ENCODE data around the gene ZNF618. TPM values are rescaled to one million over a fixed set of nuclear protein-coding genes. Genes with fewer than 3 reads are reported as not detected.

The ZNF618 gene
- total and polyA plus RNA-seq, 9 donors = 8.2 to 28.9 (median 18.3) TPM

GRCh38 chr9:114051706-114052105 is 175.6 kb downstream of the ZNF618 start:
- Histone ChIP-seq H3K36me3 (no peaks in the 10 kb centered on the region), H3K9me3 (no peaks in the 10 kb centered on the region), H3K4me1 (ENCODE audit: insufficient read depth) (no peaks in the 10 kb centered on the region), H3K27me3 (no peaks in the 10 kb centered on the region), H3K27ac (no peak overlapping the region), H3K4me3 (no peak overlapping the region)
- DNase-seq = peak in 3 of 5 donors; percentile 3 to 17 (median 6)
- intact Hi-C loops (cut with DNase I) = no loop called here
- WGBS, 3 donors = 80 to 89% (median 87%) methylated on average over 7 of the region's 7 CpGs
- no peak for TF ChIP-seq EP300 (IDR thresholded peaks at IDR 0.05)
- TF ChIP-seq CTCF (IDR thresholded peaks at IDR 0.05) = no peak
- TF ChIP-seq POLR2A (IDR thresholded peaks at IDR 0.05) = no peak

GRCh38 chr9:114053246-114054005 is 177.3 kb downstream of the ZNF618 start:
- intact Hi-C loops (cut with DNase I) = no loop called here
- H3K36me3 ChIP-seq = no peaks in the 10 kb centered on the region
- no peak overlapping the region for H3K4me3 ChIP-seq
- WGBS, 3 donors = 91 to 94% (median 94%) methylated on average over 8 of the region's 8 CpGs
- DNase-seq = peak in 2 of 5 donors; percentile 2 to 8
- no peak overlapping the region for H3K27ac ChIP-seq
- TF ChIP-seq EP300 (IDR thresholded peaks at IDR 0.05) (no peak), CTCF (IDR thresholded peaks at IDR 0.05) (no peak), POLR2A (IDR thresholded peaks at IDR 0.05) (no peak)
- H3K27me3 ChIP-seq = no peaks in the 10 kb centered on the region
- no peaks in the 10 kb centered on the region for H3K9me3 ChIP-seq
- no peaks in the 10 kb centered on the region for H3K4me1 ChIP-seq (ENCODE audit: insufficient read depth)

- Histone ChIP-seq H3K4me1 (ENCODE audit: insufficient read depth) (peaks cover 3% of the 10 kb centered on the region), H3K36me3 (no peaks in the 10 kb centered on the region), H3K27ac (no peak overlapping the region), H3K4me3 (no peak overlapping the region), H3K9me3 (no peaks in the 10 kb centered on the region), H3K27me3 (no peaks in the 10 kb centered on the region)
- TF ChIP-seq EP300 (IDR thresholded peaks at IDR 0.05) = no peak
- TF ChIP-seq CTCF (IDR thresholded peaks at IDR 0.05) = no peak
- WGBS, 3 donors = 79 to 85% (median 81%) methylated on average over 10 of the region's 10 CpGs
- DNase-seq = peak in 3 of 5 donors; percentile 3 to 21 (median 8)
- intact Hi-C loops (cut with DNase I) = no loop called here
These were observed 178.1 kb downstream of the ZNF618 start for GRCh38 chr9:114054191-114054690.

- no peak overlapping the region for H3K4me3 ChIP-seq
- no peaks in the 10 kb centered on the region for H3K36me3 ChIP-seq
- 93 to 95% (median 94%) methylated on average over 18 of the region's 18 CpGs for WGBS, 3 donors
- no peaks in the 10 kb centered on the region for H3K9me3 ChIP-seq
- peaks cover 10% of the 10 kb centered on the region for H3K4me1 ChIP-seq (ENCODE audit: insufficient read depth)
- H3K27me3 ChIP-seq = no peaks in the 10 kb centered on the region
- peak in 2 of 5 donors; percentile 11 to 19 for DNase-seq
- intact Hi-C loops (cut with DNase I) = no loop called here
- TF ChIP-seq CTCF (IDR thresholded peaks at IDR 0.05) (no peak), EP300 (IDR thresholded peaks at IDR 0.05) (no peak), POLR2A (IDR thresholded peaks at IDR 0.05) (no peak)
- no peak overlapping the region for H3K27ac ChIP-seq
These were observed 179.0 kb downstream of the ZNF618 start for GRCh38 chr9:114055061-114055460.

Data from ovary (tissue), 9 donors.